A673 (cell line): ENCODE measurements around the gene CDK3. TPM values are rescaled to one million over a fixed set of nuclear protein-coding genes. Genes with fewer than 3 reads are reported as not detected.
A peak's percentile ranks its signal among the peaks of the same experiment; 100 is the strongest.

ENCODE experiments used
- BruUV-seq: library from RNA; stranded (reverse); fragments of 400-500 nt; replicated peaks from 2 replicates; lab custom pipeline; 2021; lab: Mats Ljungman, UMichigan
- CTCF ChIA-PET: fragments of 300-600 bp; sonication (Branson Sonifier 250); formaldehyde crosslinking; loops from one replicate; lab custom pipeline; 2022; ENCODE audit warnings: antibody characterized with exemption; lab: Charles Lee
- POLR2A ChIA-PET: fragments of 300-600 bp; sonication (Branson Sonifier 250); formaldehyde crosslinking; loops from one replicate; lab custom pipeline; 2022; ENCODE audit warnings: antibody characterized with exemption; ENCODE audit not compliant: low non-redundant PET; lab: Charles Lee
- DNase-seq: peaks from one replicate; pipeline ENCODE4 v3.0.0-alpha.2; 2015; ENCODE audit warnings: low spot score
- H3K27ac ChIP-seq: fragments of 200-600 bp; sonication (generic); 2 replicates; pipeline ENCODE4 v1.5.1; 2016; ENCODE audit warnings: mixed run types, low read depth, mild to moderate bottlenecking, mixed read lengths, antibody characterized with exemption, low read length; ENCODE audit not compliant: poor library complexity, severe bottlenecking
- H3K27me3 ChIP-seq: fragments of 200-600 bp; sonication (generic); replicated peaks from 2 replicates; pipeline ENCODE4 v1.6.1; 2017; ENCODE audit warnings: mixed run types, low read depth, mild to moderate bottlenecking, mixed read lengths, antibody characterized with exemption, low read length; ENCODE audit not compliant: insufficient read depth, poor library complexity
- H3K36me3 ChIP-seq: fragments of 200-600 bp; sonication (generic); 2 replicates; pipeline ENCODE4 v1.6.1; 2016; ENCODE audit warnings: mixed run types, mild to moderate bottlenecking, mixed read lengths, antibody characterized with exemption, low read length; ENCODE audit not compliant: insufficient read depth, poor library complexity, severe bottlenecking
- H3K4me1 ChIP-seq: fragments of 200-600 bp; sonication (generic); 2 replicates; pipeline ENCODE4 v1.6.1; 2017; ENCODE audit warnings: mixed run types, mild to moderate bottlenecking, mixed read lengths, antibody characterized with exemption, low read length; ENCODE audit not compliant: insufficient read depth, poor library complexity, severe bottlenecking
- H3K4me3 ChIP-seq: fragments of 200-600 bp; sonication (generic); 2 replicates; pipeline ENCODE4 v1.5.1; 2016; ENCODE audit warnings: low read depth, mixed run types, mild to moderate bottlenecking, mixed read lengths, low read length; ENCODE audit not compliant: poor library complexity, severe bottlenecking
- H3K9me3 ChIP-seq: fragments of 200-600 bp; sonication (generic); 2 replicates; pipeline ENCODE4 v1.6.1; 2016; ENCODE audit warnings: mixed run types, low read depth, mild to moderate bottlenecking, mixed read lengths, antibody characterized with exemption, low read length; ENCODE audit not compliant: poor library complexity, severe bottlenecking
- CTCF ChIP-seq: fragments of 300-800, 200-600 bp; sonication (generic); conservative IDR thresholded peaks from 2 replicates; pipeline ENCODE4 v1.5.1; 2017; ENCODE audit warnings: low read depth, mild to moderate bottlenecking, antibody characterized with exemption, low read length, moderate library complexity, mixed read lengths
- EZH2 ChIP-seq: fragments of 200-600 bp; sonication (generic); IDR thresholded peaks from 2 replicates; pipeline ENCODE4 v1.6.1; 2017; ENCODE audit warnings: borderline replicate concordance, low read depth, mild to moderate bottlenecking, mixed read lengths, antibody characterized with exemption, low read length; ENCODE audit not compliant: poor library complexity, severe bottlenecking
- intact Hi-C: fragments of 100-400 bp; cut with micrococcal nuclease; formaldehyde crosslinking; loops from one replicate; pipeline ENCODE4 v1.10.0; 2022; ENCODE audit not compliant: unreplicated experiment
- total RNA-seq: library from RNA; stranded (reverse); gene quantifications from 2 replicates; pipeline ENCODE4 v1.2.3, GENCODE V29; 2021

Gene CDK3
- total RNA-seq, 1 experiment from 2014 or later = 10.0 TPM

GRCh38 chr17:75998327-75998795 is 2.3 kb upstream of the CDK3 start:
- intact Hi-C loops = no loop called here
- Histone ChIP-seq H3K36me3 (no peaks in the 10 kb centered on the region), H3K4me3 (no peak overlapping the region), H3K9me3 (no peaks in the 10 kb centered on the region), H3K4me1 (no peaks in the 10 kb centered on the region), H3K27ac (no peak overlapping the region), H3K27me3 (no peaks in the 10 kb centered on the region)
- no TSS peak for BruUV-seq
- POLR2A ChIA-PET = no interaction called here
- DNase-seq = no peak
- CTCF ChIA-PET = interaction anchor here (0.7 kb wide), 1 partner anchor 51 kb away, joined by 6 read pairs; no protein-coding TSS in a partner anchor
- TF ChIP-seq CTCF = no peak
- TF ChIP-seq EZH2 = no peak

DNA sequence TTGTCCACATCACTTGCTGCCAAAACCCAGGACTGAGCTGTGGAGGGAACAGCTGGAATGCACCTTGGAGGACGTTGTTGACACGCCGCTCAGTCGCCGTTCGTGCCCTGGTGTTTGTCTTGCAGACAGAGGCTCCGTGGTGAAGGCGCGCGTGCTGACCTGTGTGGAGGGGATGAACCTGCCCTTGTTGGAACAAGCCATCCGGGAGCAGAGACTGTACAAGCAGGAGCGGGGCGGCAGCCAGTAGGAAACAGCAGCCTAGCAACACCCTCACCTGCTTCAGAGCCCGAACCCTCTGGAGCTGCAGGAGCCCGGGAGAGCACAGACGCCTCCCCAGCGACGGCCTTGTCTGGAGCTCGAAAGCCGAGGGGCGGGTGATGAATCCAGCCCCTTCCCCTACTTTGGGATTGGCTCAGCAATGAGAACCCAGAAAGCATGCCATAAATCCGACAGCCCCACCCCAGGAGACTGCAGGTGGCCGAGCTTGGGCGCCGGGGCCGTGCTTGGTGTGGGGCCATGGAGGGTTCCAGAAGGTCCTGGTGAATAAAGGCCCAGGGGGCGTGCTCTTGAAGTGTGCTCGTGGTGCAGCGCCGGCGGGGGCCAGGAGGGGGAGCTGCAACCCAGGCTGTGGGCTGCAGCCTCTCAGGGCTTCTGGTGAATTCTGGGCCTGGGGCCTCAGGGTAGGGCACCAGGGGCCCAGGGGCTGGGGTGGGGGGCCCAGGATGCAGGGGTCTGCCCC is 470 bp upstream of the CDK3 start:
- no TSS peak for BruUV-seq

DNA sequence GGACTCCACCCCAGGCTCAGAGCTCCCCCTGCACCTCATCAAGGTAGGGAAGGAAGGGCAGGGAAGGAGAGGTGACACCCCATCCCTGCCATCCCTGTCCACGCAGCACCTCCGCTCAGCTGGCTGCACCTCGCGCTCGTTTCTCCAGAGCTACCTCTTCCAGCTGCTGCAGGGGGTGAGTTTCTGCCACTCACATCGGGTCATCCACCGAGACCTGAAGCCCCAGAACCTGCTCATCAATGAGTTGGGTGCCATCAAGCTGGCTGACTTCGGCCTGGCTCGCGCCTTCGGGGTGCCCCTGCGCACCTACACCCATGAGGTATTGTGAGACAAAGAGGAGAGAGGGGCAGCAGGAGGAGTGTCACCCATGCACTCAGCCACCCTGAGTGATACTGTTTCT is 1.4 kb downstream of the CDK3 start:
- Histone ChIP-seq H3K4me1 (no peaks in the 10 kb centered on the region), H3K4me3 (no peak overlapping the region), H3K27ac (no peak overlapping the region), H3K9me3 (no peaks in the 10 kb centered on the region), H3K36me3 (peaks cover 7% of the 10 kb centered on the region), H3K27me3 (no peaks in the 10 kb centered on the region)
- TF ChIP-seq CTCF (no peak), EZH2 (no peak)
- ChIA-PET POLR2A (interaction anchor here (0.5 kb wide), 1 partner anchor 213 kb away, joined by 3 read pairs; no protein-coding TSS in a partner anchor), CTCF (interaction anchor here (1.3 kb wide), 1 partner anchor 278 kb away, joined by 3 read pairs; no protein-coding TSS in a partner anchor)
- BruUV-seq = no TSS peak
- intact Hi-C loops = no loop called here
- DNase-seq = no peak

More for the DNA sequence above, 470 bp upstream of the CDK3 start:
- ChIA-PET POLR2A (no interaction called here), CTCF (interaction anchor here (0.7 to 1.3 kb wide), 6 partner anchors 10 to 163 kb away, joined by 3 to 4 read pairs (median 3); no protein-coding TSS in a partner anchor)
- no peak overlapping the region for H3K4me3 ChIP-seq
- H3K9me3 ChIP-seq = no peaks in the 10 kb centered on the region
- H3K36me3 ChIP-seq = peaks cover 7% of the 10 kb centered on the region
- H3K27ac ChIP-seq = no peak overlapping the region
- intact Hi-C loops = no loop called here
- H3K4me1 ChIP-seq = no peaks in the 10 kb centered on the region
- H3K27me3 ChIP-seq = no peaks in the 10 kb centered on the region
- peak; percentile 93 for TF ChIP-seq CTCF
- TF ChIP-seq EZH2 = no peak
- DNase-seq = peak; percentile 73
